Cardiac septum (tissue), 1 donor: Measurements from ENCODE around the gene CCDC97. TPM values are rescaled to one million over a fixed set of nuclear protein-coding genes. Genes with fewer than 3 reads are reported as not detected.

ENCODE experiments used
- DNase-seq: peaks from one replicate; pipeline ENCODE4 v3.0.0-alpha.2; 2020; ENCODE audit warnings: low spot score
- intact Hi-C: fragments of 100-400 bp; cut with DNase I; formaldehyde crosslinking; loops from one replicate; pipeline ENCODE4 v1.14.0; 2022
- total RNA-seq: library from RNA; stranded (reverse); fragmentation: NEBNext Ultra II Directional; extraction: Animal tissue kit (Norgen Biotek cat#: 25700); gene quantifications from one replicate; pipeline ENCODE4 v1.2.1, GENCODE V29; 2021
- donor health status: DM: no; HTN: no; CAD: no.

CCDC97 gene
- total RNA-seq, 1 donor from 2014 or later: 17.0 TPM

GRCh38 chr19:41296433-41296871, 13.5 kb upstream of the CCDC97 start:
- intact Hi-C loops: no loop called here
- DNase-seq: no peak

- intact Hi-C loops: loop anchor here (2.0 kb wide), 1 partner anchor 33 kb away; the partner anchor contains the start of gene HNRNPUL1
- no peak for DNase-seq
Observed at GRCh38 chr19:41297628-41298347, 12.2 kb upstream of the CCDC97 start.

GRCh38 chr19:41298348-41298964, 11.5 kb upstream of the CCDC97 start:
- DNase-seq: peak; percentile 86
- intact Hi-C loops: loop anchor here (2.0 kb wide), 1 partner anchor 34 kb away; the partner anchor contains the start of gene HNRNPUL1

- no peak for DNase-seq
- intact Hi-C loops: loop anchor here (2.0 kb wide), 1 partner anchor 34 kb away; the partner anchor contains the start of gene HNRNPUL1
Observed at GRCh38 chr19:41299046-41299754, 10.8 kb upstream of the CCDC97 start.

- intact Hi-C loops: loop anchor here (2.0 kb wide), 1 partner anchor 35 kb away; the partner anchor contains the start of gene HNRNPUL1
- DNase-seq: no peak
Observed at GRCh38 chr19:41299755-41300089, 10.2 kb upstream of the CCDC97 start.

GRCh38 chr19:41300555-41300954, 9.4 kb upstream of the CCDC97 start:
- intact Hi-C loops: no loop called here
- DNase-seq: no peak

GRCh38 chr19:41302624-41303351, 7.2 kb upstream of the CCDC97 start:
- no peak for DNase-seq
- intact Hi-C loops: no loop called here

GRCh38 chr19:41303954-41304353, 6.0 kb upstream of the CCDC97 start:
- no peak for DNase-seq
- intact Hi-C loops: no loop called here

- no peak for DNase-seq
- intact Hi-C loops: loop anchor here (5.0 kb wide), 2 partner anchors 127 to 178 kb away; no protein-coding TSS in a partner anchor
Observed at GRCh38 chr19:41304706-41305483, 5.1 kb upstream of the CCDC97 start.

GRCh38 chr19:41305927-41306793, 3.8 kb upstream of the CCDC97 start:
- intact Hi-C loops: loop anchor here (5.0 kb wide), 2 partner anchors 126 to 179 kb away; no protein-coding TSS in a partner anchor
- no peak for DNase-seq

GRCh38 chr19:41307090-41307875, 2.7 kb upstream of the CCDC97 start:
- intact Hi-C loops: loop anchor here (5.0 kb wide), 2 partner anchors 125 to 180 kb away; no protein-coding TSS in a partner anchor
- DNase-seq: no peak

GRCh38 chr19:41307954-41308449, 2.0 kb upstream of the CCDC97 start:
- intact Hi-C loops: loop anchor here (1.0 to 5.0 kb wide), 3 partner anchors 104 to 181 kb away; no protein-coding TSS in a partner anchor
- DNase-seq: no peak

GRCh38 chr19:41308450-41309179, 1.4 kb upstream of the CCDC97 start:
- DNase-seq: peak; percentile 95
- intact Hi-C loops: loop anchor here (1.0 to 5.0 kb wide), 3 partner anchors 104 to 181 kb away; no protein-coding TSS in a partner anchor

- no peak for DNase-seq
- intact Hi-C loops: loop anchor here (2.0 to 5.0 kb wide), 4 partner anchors 43 to 182 kb away; partner anchors contain the start of genes HNRNPUL1 and TGFB1
Observed at GRCh38 chr19:41309180-41310032, 566 bp upstream of the CCDC97 start.

GRCh38 chr19:41311072-41311471, 1.1 kb downstream of the CCDC97 start:
- intact Hi-C loops: loop anchor here (2.0 to 5.0 kb wide), 2 partner anchors 41 to 46 kb away; partner anchors contain the start of genes HNRNPUL1 and TGFB1
- no peak for DNase-seq
